Measurements from ENCODE around the gene INSYN2B.
A peak's percentile ranks its signal among the peaks of the same experiment; 100 is the strongest.
"Not testable (repeated sequence)": the region's sequence is repeated elsewhere in the genome, so short reads cannot be mapped to it uniquely, and the experiment has no call there.

Gene INSYN2B

DNA sequence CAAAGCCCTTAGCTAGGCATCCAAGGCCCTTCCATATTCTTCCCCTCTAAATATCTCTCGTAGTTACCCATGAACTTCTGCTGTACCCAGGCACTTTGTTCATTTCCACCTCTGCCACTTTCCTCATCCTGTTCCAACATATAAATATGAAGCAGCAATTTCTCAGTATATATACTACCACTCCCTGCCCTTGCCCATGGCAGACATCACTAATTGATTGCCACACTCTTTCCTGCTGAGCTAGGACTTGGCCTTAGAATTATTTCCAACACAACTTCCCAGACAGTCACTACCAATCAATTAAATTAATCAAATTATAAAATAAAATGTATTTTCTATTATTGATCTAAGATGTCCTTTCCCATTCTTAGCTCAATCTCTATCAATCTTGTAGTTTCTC is 8.5 kb downstream of the INSYN2B start:
- no peak for DNase-seq (ENCODE audit: low spot score)

DNA sequence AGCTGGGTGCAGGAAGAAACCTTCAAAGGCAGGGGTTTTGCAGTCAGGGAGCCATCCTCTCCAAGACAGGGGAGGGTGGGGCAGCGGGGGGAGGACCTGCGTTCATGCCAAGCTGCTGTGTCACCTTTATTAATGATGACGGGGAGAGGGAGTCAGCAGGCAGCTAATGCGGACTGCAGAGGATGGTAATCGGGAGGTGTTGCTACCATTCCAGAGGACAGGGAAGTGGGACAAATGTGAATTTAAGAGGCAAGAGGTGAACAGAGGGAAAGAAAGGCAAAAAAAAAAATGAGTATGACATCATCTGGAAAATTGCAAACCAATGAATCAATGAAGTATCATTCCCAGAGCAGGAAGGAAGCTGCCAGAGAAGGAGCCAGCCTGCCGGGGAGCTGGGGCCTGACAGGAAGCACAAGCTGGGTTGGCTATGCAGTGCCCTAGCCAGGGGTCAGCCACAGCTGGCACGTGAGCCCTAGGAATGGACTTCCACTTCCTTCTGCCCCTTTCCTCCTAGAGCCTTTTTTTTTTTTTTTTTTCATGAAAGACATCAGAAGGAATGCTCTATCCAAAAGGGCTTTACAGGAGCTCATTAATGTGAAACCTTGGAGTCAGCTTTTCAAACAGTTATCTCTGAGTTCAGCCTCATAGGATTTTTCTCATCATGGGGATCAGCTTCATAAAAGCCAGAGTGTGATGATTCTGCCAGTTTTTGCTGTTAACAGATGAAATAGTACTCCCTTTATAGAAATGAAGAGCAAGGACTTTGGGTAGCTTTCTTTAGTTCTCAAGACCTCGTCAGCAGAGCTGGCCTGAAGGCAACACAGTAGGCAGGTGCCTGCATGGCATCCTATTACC is 9.2 kb downstream of the INSYN2B start:
- peak; percentile 66 for DNase-seq (ENCODE audit: low spot score)

DNA sequence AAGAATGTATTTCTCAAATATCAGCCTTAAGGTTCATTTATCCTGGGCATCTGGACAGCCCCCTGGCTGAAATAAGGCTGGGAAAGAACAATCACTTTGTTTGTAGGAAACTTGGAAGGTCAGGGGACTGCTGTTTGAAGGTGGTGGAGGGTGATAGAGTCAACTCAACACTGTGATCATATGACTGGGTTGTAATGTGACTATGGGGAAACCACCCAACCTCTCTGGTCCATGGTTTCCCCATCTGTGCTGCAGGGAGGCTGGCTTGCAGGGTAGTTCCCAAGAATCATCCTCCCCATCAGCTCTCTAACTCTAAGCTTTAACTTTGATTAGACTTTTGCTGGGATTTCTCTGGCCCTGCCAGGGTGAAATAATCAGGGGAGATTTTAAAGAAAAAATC is 10.0 kb downstream of the INSYN2B start:
- no peak for DNase-seq (ENCODE audit: low spot score)

DNA sequence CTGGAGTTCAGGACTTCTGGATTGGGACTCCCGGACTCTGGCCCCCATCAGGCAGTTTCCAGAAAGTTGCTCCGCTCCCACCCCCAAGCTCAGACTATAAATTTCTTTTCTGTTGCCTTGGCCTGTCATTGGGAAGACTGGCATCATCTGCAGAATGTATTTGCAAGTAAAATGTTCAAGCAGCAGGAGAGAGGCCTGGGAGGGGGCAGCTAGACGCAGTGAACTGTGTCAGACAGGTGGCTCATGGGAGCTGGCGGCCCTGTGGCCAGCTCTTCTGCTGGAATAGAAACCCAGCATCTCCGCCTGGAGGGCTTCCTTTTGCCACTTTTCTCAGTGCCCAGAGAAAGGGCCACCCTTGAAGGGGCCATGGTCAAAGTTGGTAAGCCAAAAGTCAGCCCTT is 16.0 kb downstream of the INSYN2B start:
- DNase-seq (ENCODE audit: low spot score) = no peak

DNA sequence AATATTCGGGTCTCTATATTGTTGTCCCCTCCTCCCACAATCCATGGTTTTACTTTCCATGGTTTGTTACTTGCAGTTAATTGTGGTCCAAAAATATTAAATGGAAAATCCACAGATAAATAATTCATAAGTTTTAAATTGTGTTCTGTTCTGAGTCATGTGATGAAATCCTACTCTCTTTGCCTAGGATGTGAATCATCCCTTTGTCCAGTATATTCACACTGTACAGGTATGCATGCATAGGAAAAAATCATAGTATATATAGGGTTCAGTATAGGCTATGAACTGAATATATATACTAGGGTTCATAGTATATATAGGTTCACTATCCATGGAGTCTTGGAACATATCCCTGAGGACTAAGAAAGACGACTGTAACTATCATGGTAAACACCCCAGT is 19.6 kb downstream of the INSYN2B start:
- DNase-seq (ENCODE audit: low spot score) = no peak

DNA sequence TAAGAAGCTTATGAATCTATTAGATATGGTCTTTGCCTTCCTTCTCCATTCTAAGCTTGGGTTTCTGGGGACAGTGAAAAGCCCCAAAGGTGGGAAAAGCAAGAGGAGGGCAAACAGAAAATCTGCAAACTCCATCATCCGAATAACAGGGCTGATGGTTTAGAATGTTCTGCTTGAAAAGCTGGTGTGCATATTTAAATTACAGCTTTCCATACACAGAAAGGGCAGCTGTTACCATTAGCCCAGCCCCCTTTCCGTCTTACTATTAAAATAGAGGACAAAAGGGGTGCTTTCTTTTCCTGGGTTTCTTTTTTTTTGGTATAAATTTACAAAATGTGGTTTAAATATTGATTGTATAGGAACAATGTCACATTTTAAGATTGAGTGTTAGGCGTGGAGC is 22.0 kb downstream of the INSYN2B start:
- DNase-seq (ENCODE audit: low spot score) = no peak

DNA sequence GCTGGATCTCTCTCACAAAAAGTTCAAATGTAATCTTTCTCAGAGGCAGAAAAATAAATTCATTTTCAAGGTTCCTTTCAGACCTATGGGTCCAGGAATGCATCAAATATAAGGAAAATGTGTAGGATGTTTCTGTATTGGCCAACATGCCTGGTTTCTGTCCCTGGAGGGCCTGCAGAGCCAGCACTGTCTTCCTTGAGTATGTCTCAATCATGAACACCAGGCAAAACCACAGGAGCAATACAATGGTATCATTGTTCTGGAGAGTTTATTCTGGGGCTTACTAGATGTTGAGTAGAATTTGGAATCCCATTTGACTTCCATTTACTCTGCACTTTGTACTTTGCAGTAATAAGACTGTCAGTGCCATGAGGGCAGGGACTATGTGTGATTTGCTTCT is 23.5 kb downstream of the INSYN2B start:
- peak; percentile 26 for DNase-seq (ENCODE audit: low spot score)

DNA sequence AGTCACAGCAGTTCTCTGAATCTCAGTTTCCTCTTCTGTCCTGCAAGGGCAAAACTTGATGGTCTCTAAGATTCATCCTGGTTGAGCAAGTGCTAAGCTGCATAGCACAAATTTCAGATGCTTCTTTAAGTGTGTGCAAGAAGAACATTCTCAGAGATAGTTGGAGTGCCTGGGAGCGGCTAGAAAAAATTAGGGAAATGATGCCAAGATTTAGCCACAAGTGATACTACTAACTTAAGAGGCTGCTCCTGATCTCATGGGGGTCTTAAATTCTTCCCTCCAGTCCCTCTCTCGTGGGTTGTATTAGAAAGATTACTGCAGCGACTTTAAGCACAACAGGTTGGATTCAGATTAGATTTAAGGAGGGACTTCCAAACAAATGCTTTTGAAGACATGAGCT is 24.2 kb downstream of the INSYN2B start:
- no peak for DNase-seq (ENCODE audit: low spot score)

DNA sequence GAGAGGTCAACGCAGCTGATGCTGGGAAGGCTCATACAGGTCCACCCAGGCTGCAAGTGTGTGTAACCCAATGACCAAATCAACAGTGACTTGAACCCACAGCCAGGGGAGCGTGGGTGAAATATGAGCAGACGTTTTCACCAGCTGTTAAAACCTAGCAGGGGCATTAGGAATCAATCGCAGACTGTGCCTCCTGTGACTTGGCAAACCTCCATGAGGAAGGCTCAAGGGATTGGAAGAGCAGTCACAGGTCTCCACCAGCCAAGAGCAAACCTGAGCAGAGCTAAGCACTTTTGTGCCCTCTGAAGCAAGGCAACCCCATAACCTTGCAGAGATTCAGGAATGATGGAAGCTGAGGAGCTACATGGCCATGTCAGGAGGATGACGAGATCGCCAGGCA is 25.5 kb downstream of the INSYN2B start:
- no peak for DNase-seq (ENCODE audit: low spot score)

DNA sequence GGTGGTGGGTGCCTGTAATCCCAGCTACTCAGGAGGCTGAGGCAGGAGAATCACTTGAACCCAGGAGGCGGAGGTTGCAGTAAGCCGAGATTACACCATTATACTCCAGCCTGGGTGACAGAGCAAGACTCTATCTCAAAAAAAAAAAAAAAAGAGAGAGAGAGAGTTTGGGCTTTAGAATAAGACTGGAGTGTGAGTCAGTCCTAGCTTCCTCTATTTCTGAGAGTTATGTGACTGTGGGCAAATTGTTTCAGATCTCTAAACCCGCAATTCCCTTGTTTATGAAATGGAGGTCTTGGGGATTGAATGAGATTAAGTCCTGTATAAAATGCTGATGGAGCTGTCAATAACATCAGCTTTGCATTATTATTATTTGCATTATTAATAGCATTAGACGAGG is 27.1 kb downstream of the INSYN2B start:
- DNase-seq (ENCODE audit: low spot score) = not testable (repeated sequence)

DNA sequence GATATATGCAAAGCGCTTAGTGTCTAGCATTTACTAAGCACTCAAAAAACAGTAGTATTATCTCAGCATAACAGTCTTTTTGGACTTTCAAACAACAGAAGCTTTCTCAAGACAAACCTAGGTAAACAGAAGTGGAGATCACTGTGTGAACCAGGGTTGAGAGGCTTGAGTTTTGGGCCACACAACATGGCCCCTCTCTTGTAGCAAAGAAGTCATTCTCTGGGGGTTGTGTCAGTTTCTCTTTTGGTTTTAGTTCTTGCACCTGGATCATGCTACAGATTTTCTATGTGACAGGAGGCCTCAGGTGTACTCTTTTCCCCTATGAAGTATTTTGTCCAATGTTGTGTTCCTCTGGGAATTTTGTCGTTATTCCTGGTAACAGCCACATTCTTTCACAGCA is 30.0 kb downstream of the INSYN2B start:
- DNase-seq (ENCODE audit: low spot score) = no peak

DNA sequence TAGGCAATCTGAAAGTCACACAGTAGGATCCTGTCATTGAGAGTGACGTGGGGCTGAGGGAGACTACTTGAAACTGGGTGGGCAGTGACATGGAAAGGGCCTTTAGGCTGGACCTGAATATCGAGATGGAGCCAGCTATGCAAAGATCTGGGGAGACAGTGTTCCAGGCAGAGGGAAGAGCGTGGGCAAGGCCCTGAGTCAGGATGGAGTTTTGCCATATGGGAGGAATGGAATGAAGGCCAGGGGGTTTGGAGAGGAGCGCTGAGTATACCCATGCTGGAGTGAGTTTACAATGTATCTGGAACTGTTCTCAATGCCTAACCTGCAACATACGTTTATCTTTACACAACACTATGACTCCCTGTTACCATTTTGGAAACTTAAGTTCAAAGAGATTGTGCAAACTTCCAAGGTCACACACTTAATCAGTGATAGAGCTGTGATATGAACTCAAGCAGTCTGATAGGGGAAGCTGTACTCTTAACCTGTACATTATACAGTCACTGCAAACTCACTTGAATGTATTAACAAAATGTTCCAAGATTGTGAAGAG is 33.5 kb downstream of the INSYN2B start:
- DNase-seq (ENCODE audit: low spot score) = no peak

DNA sequence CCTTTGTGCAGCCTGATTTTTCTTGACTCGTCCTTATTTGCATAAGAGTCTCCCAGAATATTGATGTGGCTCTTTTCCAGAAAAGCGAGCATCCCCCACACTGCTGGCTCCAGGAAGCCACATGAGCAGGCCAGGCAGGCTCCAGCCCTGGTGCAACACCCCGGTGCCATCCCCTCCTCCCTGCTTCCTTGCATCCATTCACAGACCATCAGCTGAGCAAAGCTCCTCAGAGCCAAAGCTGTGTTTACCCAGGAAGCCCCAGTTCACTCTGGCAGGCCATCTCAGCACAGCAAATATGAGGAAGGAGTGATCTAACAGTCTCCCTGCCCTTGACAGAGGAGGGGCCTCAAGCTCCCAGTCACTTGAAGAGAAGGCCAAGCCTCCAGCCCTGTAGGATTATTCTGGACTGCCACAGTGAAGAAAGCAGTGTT is 34.4 kb downstream of the INSYN2B start:
- DNase-seq (ENCODE audit: low spot score) = no peak

DNA sequence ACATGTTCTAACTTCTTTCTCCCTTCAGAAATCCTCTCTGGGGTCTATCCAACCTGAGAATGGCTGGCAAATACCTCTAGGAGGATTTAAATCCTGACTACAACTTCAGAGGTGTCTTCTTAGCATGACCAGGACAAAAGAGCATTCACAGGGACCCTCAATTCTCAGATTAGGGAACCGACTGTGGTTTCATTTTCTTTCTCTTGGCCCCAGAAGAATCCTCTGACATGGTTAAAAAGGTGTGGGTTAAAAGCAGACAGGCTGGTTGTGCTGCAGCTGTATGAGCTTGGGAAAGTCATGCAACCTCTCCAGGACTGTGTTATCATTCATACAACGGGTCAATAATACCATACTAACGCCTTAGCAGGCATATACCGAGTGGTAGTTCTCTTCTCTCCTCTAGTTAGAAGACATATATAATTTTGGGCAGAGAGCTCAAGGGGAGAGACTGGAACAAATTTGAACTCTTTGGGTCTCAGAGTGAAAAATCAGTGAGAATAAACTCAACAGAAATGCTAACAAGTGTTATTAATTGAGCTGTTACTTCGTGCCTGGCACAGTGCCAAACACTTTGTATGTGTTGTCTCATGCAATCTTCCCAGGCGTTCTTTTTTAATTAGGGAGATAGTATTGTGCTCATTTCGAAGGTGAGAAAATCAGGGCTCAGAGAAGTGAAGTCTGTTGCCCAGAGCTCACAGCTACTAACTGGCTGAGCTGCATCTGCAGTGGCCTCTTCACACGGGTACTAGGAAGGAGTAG is 35.2 kb downstream of the INSYN2B start:
- DNase-seq (ENCODE audit: low spot score) = no peak

DNA sequence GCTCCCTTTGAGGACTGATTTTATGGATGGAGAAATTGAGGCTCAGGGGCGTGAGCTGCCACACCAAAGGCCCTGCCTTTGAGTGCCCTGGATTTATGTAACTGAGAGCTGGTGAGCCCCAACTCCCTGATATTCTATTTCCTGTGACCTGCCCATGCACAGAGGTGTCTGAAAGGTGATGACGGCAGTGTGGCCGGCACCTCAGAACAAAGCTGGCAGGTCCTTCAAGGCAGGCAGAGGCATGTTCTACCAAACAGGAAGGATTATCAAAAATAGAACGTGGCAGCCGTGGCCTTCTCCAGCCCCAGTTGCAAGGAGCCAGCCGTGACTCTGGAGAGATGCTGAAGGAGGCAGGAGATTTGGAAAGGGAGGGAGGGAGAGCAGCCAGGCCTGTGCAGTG is 36.2 kb downstream of the INSYN2B start:
- DNase-seq (ENCODE audit: low spot score) = no peak

DNA sequence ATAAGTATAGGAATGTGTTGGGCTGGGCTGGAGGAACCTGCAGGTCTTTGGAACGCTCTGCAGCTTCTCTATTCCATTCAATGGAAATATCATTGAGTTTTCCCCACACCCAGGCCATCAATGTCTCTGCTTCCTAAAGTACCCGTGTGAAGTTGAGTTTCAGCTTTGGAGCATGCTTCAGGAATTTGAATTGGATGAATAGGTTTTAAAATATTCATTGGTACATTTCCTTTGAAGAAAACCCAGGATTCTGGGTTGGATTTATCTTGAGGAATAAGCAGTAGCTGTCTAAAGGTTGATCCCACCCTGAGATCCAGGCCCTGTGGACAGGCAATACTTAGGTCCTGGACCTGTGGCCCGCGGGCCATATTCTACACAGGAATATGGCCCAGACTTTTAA is 37.3 kb downstream of the INSYN2B start:
- no peak for DNase-seq (ENCODE audit: low spot score)

DNA sequence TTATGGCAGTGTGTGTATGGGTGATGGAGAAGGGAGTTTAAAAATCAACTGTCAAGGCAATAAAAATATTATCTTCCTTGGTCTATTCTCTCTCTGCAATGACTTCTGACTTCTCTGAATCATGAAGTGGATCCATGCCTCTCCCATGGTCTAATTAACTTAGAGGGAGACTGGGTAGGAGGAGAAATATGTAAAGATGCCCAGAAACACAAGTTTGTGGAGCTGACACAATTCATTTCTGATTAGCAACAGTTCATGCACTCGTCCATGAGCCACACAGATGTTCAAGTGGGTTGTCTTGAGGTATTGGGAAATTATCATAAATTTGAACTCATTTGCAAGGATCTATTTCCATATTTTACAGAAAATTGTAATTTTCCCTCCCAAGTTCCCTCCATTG is 38.1 kb downstream of the INSYN2B start:
- DNase-seq (ENCODE audit: low spot score) = no peak

DNA sequence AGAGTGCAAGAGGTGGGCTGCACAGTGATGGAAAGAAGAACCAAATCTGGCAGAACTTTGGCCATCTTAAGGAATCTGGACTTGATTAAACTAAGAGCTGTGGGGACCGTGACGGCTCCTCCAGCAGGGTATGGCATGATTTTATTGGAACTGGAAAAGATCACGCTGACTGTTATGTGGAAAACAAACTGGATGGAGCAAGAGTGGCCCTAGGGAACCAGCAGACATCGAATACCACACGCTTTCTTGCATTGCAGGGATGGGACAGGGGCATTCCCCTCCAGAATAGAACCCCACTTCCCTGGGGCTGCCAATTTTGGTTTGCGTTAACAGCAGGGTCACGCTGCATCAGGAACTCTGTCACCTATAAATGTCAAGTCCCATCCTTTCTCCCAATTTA is 38.8 kb downstream of the INSYN2B start:
- no peak for DNase-seq (ENCODE audit: low spot score)

DNA sequence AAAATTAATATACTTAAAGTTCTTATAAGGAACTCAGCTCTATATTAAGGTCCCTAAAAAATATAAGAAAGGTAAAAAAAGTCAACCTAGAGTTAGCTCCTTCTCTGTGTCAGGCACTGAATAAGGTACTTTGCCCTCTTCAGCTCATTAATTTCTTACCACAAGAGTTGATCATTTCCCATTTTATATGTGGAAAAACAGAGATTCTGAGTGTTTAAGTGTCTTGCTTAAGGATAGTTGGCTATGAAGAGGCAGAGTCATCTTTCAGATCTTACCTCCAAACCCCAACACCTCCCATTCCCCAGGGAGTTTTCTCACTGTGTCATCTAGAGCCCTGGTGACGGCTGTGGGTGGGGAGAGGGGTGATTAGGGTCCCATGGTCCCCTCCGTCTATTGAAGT is 40.6 kb downstream of the INSYN2B start:
- DNase-seq (ENCODE audit: low spot score) = no peak

DNA sequence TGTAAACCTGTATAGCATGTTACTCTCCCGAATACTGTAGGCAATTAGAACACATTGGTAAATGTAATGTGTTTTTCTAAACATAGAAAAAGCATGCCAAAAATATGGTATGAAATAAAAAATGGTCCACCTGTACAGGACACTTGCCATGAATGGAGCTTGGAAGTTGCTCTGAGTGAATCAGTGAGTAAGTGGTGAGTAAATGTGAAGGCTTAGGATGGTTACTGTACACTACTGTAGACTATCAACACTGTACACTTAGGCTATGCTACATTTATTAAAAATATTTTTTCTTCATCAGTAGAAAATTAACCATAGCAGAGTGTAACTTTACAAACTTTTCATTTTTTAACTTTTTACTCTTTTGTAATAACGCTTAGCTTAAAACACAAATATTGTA is 41.9 kb downstream of the INSYN2B start:
- DNase-seq (ENCODE audit: low spot score) = no peak

DNA sequence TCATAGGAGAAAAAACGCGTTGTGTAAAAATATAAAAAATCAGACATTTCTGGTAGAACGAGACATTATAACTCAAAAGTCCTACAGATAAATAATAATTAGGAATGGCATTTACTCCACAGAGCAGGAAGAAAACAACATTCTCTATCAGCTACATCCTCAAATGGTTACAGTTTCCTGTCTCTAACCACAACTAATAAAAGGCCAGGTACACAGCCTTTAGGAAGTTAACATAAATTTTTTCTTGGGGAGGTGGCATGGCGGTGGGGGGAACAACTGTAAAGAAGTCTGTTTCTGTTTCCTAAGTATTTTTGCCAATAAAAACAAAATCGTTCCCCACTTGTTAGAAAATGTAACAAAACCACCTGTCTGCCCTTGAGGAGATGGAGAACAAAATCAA is 44.5 kb downstream of the INSYN2B start:
- DNase-seq (ENCODE audit: low spot score) = no peak

DNA sequence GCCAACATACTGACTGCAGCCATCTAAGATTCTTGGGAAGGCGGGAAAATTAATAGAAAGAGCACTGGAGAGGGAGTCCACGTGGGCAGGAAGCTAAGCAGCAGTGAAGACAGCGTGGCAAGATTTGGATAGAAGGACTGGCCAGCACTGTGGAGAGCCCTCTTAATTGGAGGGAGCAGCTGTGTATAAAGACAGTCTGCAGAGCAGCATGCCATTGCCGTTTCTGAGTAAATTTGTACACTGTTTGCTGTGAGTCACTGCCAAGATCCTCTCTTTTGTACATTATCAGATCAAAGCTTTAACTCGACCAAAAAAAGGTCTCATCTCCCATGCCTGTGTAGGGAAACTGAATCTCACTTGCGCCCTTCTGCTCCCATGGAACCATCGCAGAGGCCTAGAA is 45.3 kb downstream of the INSYN2B start:
- no peak for DNase-seq (ENCODE audit: low spot score)

DNA sequence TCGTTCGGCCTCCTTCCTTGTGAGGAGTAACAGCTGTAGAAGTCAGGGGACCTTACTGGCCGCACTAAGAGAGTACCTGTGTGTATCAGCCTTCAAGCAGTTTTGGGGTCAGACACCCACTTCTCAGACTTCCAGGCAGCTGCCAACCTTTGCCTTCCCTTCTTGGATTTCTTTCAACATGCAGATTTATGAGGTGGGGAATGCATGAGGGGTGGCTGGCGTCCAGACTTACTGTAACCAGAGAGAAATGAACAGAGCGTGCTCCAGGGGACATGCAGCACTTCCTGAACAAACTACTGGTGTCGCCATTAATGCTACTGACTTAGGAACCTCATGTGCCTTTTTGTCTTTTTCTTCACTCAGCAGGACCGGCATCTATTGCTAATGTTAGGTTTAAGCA is 46.7 kb downstream of the INSYN2B start:
- no peak for DNase-seq (ENCODE audit: low spot score)
